H9 (cell line): ENCODE measurements around the gene SDR39U1. TPM values are rescaled to one million over a fixed set of nuclear protein-coding genes. Genes with fewer than 3 reads are reported as not detected.

Experiments used
- DNase-seq: peaks from one replicate; pipeline ENCODE4 v3.0.0-alpha.2; 2017
- H2AFZ ChIP-seq: one replicate; pipeline ENCODE4 v1.6.1; 2013; ENCODE audit warnings: mild to moderate bottlenecking, low read length, control low read depth, moderate library complexity
- H2AK5ac ChIP-seq: 2 replicates; pipeline ENCODE4 v1.6.1; 2013; ENCODE audit warnings: low read length, control low read depth, mixed read lengths; ENCODE audit not compliant: insufficient read length
- H2BK120ac ChIP-seq: one replicate; pipeline ENCODE4 v1.6.1; 2013; ENCODE audit warnings: low read depth, mild to moderate bottlenecking, low read length, control low read depth, inconsistent platforms; ENCODE audit not compliant: poor library complexity, severe bottlenecking
- H2BK12ac ChIP-seq: 2 replicates; pipeline ENCODE4 v1.6.1; 2013; ENCODE audit warnings: low read length, control low read depth, mixed read lengths, low read depth; ENCODE audit not compliant: insufficient read length
- H2BK15ac ChIP-seq: 2 replicates; pipeline ENCODE4 v1.6.1; 2013; ENCODE audit warnings: low read depth, low read length, control low read depth
- H2BK20ac ChIP-seq: one replicate; pipeline ENCODE4 v1.6.1; 2013; ENCODE audit warnings: low read depth, mild to moderate bottlenecking, low read length, control low read depth, inconsistent platforms; ENCODE audit not compliant: poor library complexity, severe bottlenecking
- H2BK5ac ChIP-seq: 2 replicates; pipeline ENCODE4 v1.6.1; 2013; ENCODE audit warnings: low read length, control low read depth, mixed read lengths; ENCODE audit not compliant: insufficient read length
- H3K14ac ChIP-seq: 2 replicates; pipeline ENCODE4 v1.6.1; 2013; ENCODE audit warnings: low read length, control low read depth; ENCODE audit not compliant: insufficient read depth
- H3K18ac ChIP-seq: 2 replicates; pipeline ENCODE4 v1.6.1; 2013; ENCODE audit warnings: low read depth, mild to moderate bottlenecking, mixed read lengths, low read length, control low read depth; ENCODE audit not compliant: insufficient read length
- H3K23ac ChIP-seq: 2 replicates; pipeline ENCODE4 v1.6.1; 2013; ENCODE audit warnings: low read length, control low read depth, mixed read lengths, low read depth; ENCODE audit not compliant: insufficient read length
- H3K23me2 ChIP-seq: 2 replicates; pipeline ENCODE4 v1.6.1; 2013; ENCODE audit warnings: low read depth, mild to moderate bottlenecking, mixed read lengths, low read length, control low read depth; ENCODE audit not compliant: insufficient read length, poor library complexity, severe bottlenecking
- H3K27ac ChIP-seq: 2 replicates; pipeline ENCODE4 v1.5.1; 2013; ENCODE audit warnings: low read length, control low read depth, mixed read lengths, low read depth; ENCODE audit not compliant: insufficient read length
- H3K27me3 ChIP-seq: 2 replicates; pipeline ENCODE4 v1.6.1; 2013; ENCODE audit warnings: low read length, control low read depth, inconsistent platforms; ENCODE audit not compliant: insufficient read depth
- H3K4ac ChIP-seq: 2 replicates; pipeline ENCODE4 v1.6.1; 2013; ENCODE audit warnings: low read depth, mild to moderate bottlenecking, control low read depth, inconsistent platforms, low read length, moderate library complexity
- H3K4me1 ChIP-seq: 2 replicates; pipeline ENCODE4 v1.6.1; 2013; ENCODE audit warnings: low read length, control low read depth, inconsistent platforms; ENCODE audit not compliant: insufficient read depth
- H3K4me2 ChIP-seq: 2 replicates; pipeline ENCODE4 v1.6.1; 2013; ENCODE audit warnings: low read length, control low read depth, mixed read lengths; ENCODE audit not compliant: insufficient read length, insufficient read depth
- H3K56ac ChIP-seq: 2 replicates; pipeline ENCODE4 v1.6.1; 2013; ENCODE audit warnings: low read depth, mild to moderate bottlenecking, mixed read lengths, low read length, control low read depth; ENCODE audit not compliant: insufficient read length
- H3K79me1 ChIP-seq: 2 replicates; pipeline ENCODE4 v1.6.1; 2013; ENCODE audit warnings: low read depth, mild to moderate bottlenecking, moderate library complexity, low read length, control low read depth, inconsistent platforms; ENCODE audit not compliant: insufficient read depth, poor library complexity, severe bottlenecking
- H3K79me2 ChIP-seq: 2 replicates; pipeline ENCODE4 v1.6.1; 2013; ENCODE audit warnings: low read length, control low read depth, inconsistent platforms; ENCODE audit not compliant: insufficient read depth
- H3K9ac ChIP-seq: 2 replicates; pipeline ENCODE4 v1.6.1; 2013; ENCODE audit warnings: low read length, control low read depth, mixed read lengths; ENCODE audit not compliant: insufficient read length; ENCODE audit errors: extremely low read depth
- H3K9me3 ChIP-seq: one replicate; pipeline ENCODE4 v1.6.1; 2013; ENCODE audit warnings: low read depth, low read length, inconsistent platforms; ENCODE audit not compliant: control insufficient read depth
- H3T11ph ChIP-seq: one replicate; pipeline ENCODE4 v1.6.1; 2013; ENCODE audit warnings: mild to moderate bottlenecking, low read length, control low read depth, inconsistent platforms
- H4K20me1 ChIP-seq: one replicate; pipeline ENCODE4 v1.6.1; 2013; ENCODE audit not compliant: control insufficient read depth, insufficient read length, insufficient read depth
- H4K5ac ChIP-seq: 2 replicates; pipeline ENCODE4 v1.6.1; 2013; ENCODE audit warnings: low read depth, mild to moderate bottlenecking, mixed read lengths, low read length, control low read depth; ENCODE audit not compliant: insufficient read length
- H4K8ac ChIP-seq: replicated peaks from 2 replicates; pipeline ENCODE4 v1.6.1; 2013; ENCODE audit warnings: low read length, control low read depth, mixed read lengths, low read depth; ENCODE audit not compliant: insufficient read length
- H4K91ac ChIP-seq: 2 replicates; pipeline ENCODE4 v1.6.1; 2013; ENCODE audit warnings: low read depth, mild to moderate bottlenecking, moderate library complexity, mixed read lengths, low read length, control low read depth; ENCODE audit not compliant: insufficient read length
- H3K27ac Mint-ChIP-seq, 3 experiments: 2 replicates in 2 of 3; 3 replicates in 1 of 3; pipeline ENCODE4 v1.8.0; 2020 to 2021; ENCODE audit warnings: mixed read lengths in 3 of 3, mild to moderate bottlenecking in 1 of 3, moderate library complexity in 1 of 3
- H3K27me3 Mint-ChIP-seq: 2 replicates; pipeline ENCODE4 v1.8.0; 2021; ENCODE audit warnings: low read depth, mild to moderate bottlenecking, moderate library complexity, mixed read lengths
- H3K36me3 Mint-ChIP-seq, 3 experiments: 2 replicates in 2 of 3; 3 replicates in 1 of 3; pipeline ENCODE4 v1.8.0; 2020 to 2021; ENCODE audit warnings: low read depth in 3 of 3, mixed read lengths in 3 of 3; ENCODE audit not compliant: insufficient read depth in 1 of 3
- H3K4me1 Mint-ChIP-seq, 2 experiments: 2 replicates each; pipeline ENCODE4 v1.8.0; 2020; ENCODE audit warnings: mixed read lengths in 2 of 2
- H3K4me3 Mint-ChIP-seq, 2 experiments: 2 replicates in 1 of 2; 3 replicates in 1 of 2; pipeline ENCODE4 v1.8.0; 2020 to 2021; ENCODE audit warnings: mild to moderate bottlenecking in 2 of 2, mixed read lengths in 2 of 2, moderate library complexity in 1 of 2
- H3K9me3 Mint-ChIP-seq, 2 experiments: 2 replicates in 1 of 2; 3 replicates in 1 of 2; pipeline ENCODE4 v1.8.0; 2020; ENCODE audit warnings: mild to moderate bottlenecking in 2 of 2, mixed read lengths in 2 of 2, moderate library complexity in 1 of 2
- CTCF ChIP-seq: fragments of 200-600 bp; sonication (generic); conservative IDR thresholded peaks from 3 replicates; pipeline ENCODE4 v1.8.0; 2021; ENCODE audit warnings: antibody characterized with exemption, mild to moderate bottlenecking
- WGBS: extraction: QIAGEN DNeasy Blood & Tissue Kit; methylation state at CpG from one replicate; pipeline ENCODE4 v1.1.7; 2013; ENCODE audit warnings: missing lambda C conversion rate, low lambda C conversion rate, mixed read lengths; ENCODE audit not compliant: insufficient read length; ENCODE audit errors: extremely low coverage; 5-methylcytosine and 5-hydroxymethylcytosine counted together
- total RNA-seq: library from RNA; stranded (reverse); gene quantifications from 2 replicates; pipeline ENCODE4 v1.2.1, GENCODE V29; 2021

Gene SDR39U1
- total RNA-seq, 1 experiment from 2014 or later: 56.2 TPM

GRCh38 chr14:24430143-24430681 lies 12.4 kb downstream of the SDR39U1 start:
- Histone ChIP-seq H3K14ac (peak overlapping the region; percentile 27), H3K79me2 (no peaks in the 10 kb centered on the region), H4K91ac (no peak overlapping the region), H3K18ac (no peak overlapping the region), H3K9ac (no peak overlapping the region), H3K23me2 (peaks cover 7% of the 10 kb centered on the region), H3K9me3 (no peaks in the 10 kb centered on the region), H2BK120ac (no peak overlapping the region), H4K5ac (no peak overlapping the region), H3K27me3 (no peaks in the 10 kb centered on the region), H2BK20ac (no peak overlapping the region), H4K20me1 (peaks cover 2% of the 10 kb centered on the region), H2BK12ac (no peak overlapping the region), H3K27ac (no peak overlapping the region), H2BK15ac (no peak overlapping the region), H2AFZ (no peak overlapping the region), H3K23ac (no peak overlapping the region), H3K79me1 (no peaks in the 10 kb centered on the region), H3K4me1 (peaks cover 3% of the 10 kb centered on the region; the same call in 1 of the 2 replicates), H3K4ac (no peak overlapping the region), H2AK5ac (no peak overlapping the region), H3K4me2 (peak overlapping the region; percentile 98), H3K56ac (no peak overlapping the region), H2BK5ac (no peak overlapping the region), H3T11ph (no peak overlapping the region), H4K8ac (no peak overlapping the region)
- peaks cover 7% of the 10 kb centered on the region for H3K27me3 Mint-ChIP-seq
- no CpG with 5 or more reads among the region's 28 CpGs for WGBS
- peak; percentile 79 for DNase-seq
- H3K36me3 Mint-ChIP-seq: peaks cover 0 to 21% (median 19%) of the 10 kb centered on the region in 3 experiments; a peak in 5 of 7 replicates
- no peaks in the 10 kb centered on the region for H3K9me3 Mint-ChIP-seq
- H3K4me1 Mint-ChIP-seq: peaks cover 29 to 30% of the 10 kb centered on the region in 2 experiments
- no peak for TF ChIP-seq CTCF
- peak overlapping the region in 2 of 3 experiments; percentile 48 to 89; a peak in 2 of 7 replicates for H3K27ac Mint-ChIP-seq
- H3K4me3 Mint-ChIP-seq: peak overlapping the region; percentile 75 to 85
